CD4-positive, alpha-beta T cell (primary cell): ENCODE results near the gene TMEM168. TPM values are rescaled to one million over a fixed set of nuclear protein-coding genes. Genes with fewer than 3 reads are reported as not detected.

Experiments
- ATAC-seq: fragments of 200-7000 bp; cut with Tn5 transposase; one replicate; pipeline ENCODE4 v1.10.0; 2022; ENCODE audit warnings: mild to moderate bottlenecking; ENCODE audit not compliant: poor library complexity
- CTCF ChIA-PET: fragments of 350-600 bp; sonication (Branson Sonifier 250); formaldehyde crosslinking; loops from one replicate; lab custom pipeline; 2021; ENCODE audit warnings: antibody characterized with exemption, inconsistent platforms; lab: Charles Lee
- POLR2A ChIA-PET: fragments of 350-600 bp; sonication (Branson Sonifier 250); formaldehyde crosslinking; loops from one replicate; lab custom pipeline; 2021; ENCODE audit warnings: antibody characterized with exemption, inconsistent platforms; lab: Charles Lee
- DNase-seq, 14 experiments: peaks; one replicate each; pipeline ENCODE4 v3.0.0-alpha.2; 2013 to 2020; ENCODE audit warnings: mixed read lengths in 2 of 14
- H3K27ac ChIP-seq, 2 donors: one replicate each; pipeline versions ENCODE4 v1.5.1 to v1.7.0; 2013; ENCODE audit warnings: low read length in 2 of 2, low read depth in 1 of 2, mild to moderate bottlenecking in 1 of 2
- H3K27me3 ChIP-seq, 2 experiments: 1 replicate in 1 of 2; 2 replicates in 1 of 2; pipeline versions ENCODE4 v1.6.1 to v1.7.0; 2013; ENCODE audit warnings: low read length in 2 of 2, control low read depth in 1 of 2, mild to moderate bottlenecking in 1 of 2, moderate library complexity in 1 of 2; ENCODE audit not compliant: insufficient read depth in 2 of 2, control insufficient read depth in 1 of 2
- H3K36me3 ChIP-seq: one replicate; pipeline ENCODE4 v1.6.1; 2013; ENCODE audit warnings: low read length, control low read depth; ENCODE audit not compliant: insufficient read depth
- H3K4me1 ChIP-seq: one replicate; pipeline ENCODE4 v1.6.1; 2013; ENCODE audit warnings: low read length, control low read depth; ENCODE audit not compliant: insufficient read depth
- H3K4me3 ChIP-seq: one replicate; pipeline ENCODE4 v1.5.1; 2013; ENCODE audit warnings: mild to moderate bottlenecking, low read length, moderate library complexity
- H3K9me3 ChIP-seq, 2 experiments: 1 replicate in 1 of 2; 2 replicates in 1 of 2; pipeline versions ENCODE4 v1.6.1 to v1.7.0; 2013; ENCODE audit warnings: low read length in 2 of 2, mild to moderate bottlenecking in 2 of 2, control low read depth in 1 of 2, moderate library complexity in 1 of 2; ENCODE audit not compliant: control insufficient read depth in 1 of 2, insufficient read depth in 1 of 2
- H3K27ac Mint-ChIP-seq: one replicate; pipeline ENCODE4 v1.8.0; 2020; ENCODE audit warnings: mixed read lengths
- H3K27me3 Mint-ChIP-seq: one replicate; pipeline ENCODE4 v1.8.0; 2021; ENCODE audit warnings: mixed read lengths
- H3K36me3 Mint-ChIP-seq: one replicate; pipeline ENCODE4 v1.8.0; 2021; ENCODE audit warnings: low read depth, mixed read lengths
- H3K4me1 Mint-ChIP-seq: one replicate; pipeline ENCODE4 v1.8.0; 2021; ENCODE audit warnings: low read depth, mixed read lengths
- H3K4me3 Mint-ChIP-seq: one replicate; pipeline ENCODE4 v1.8.0; 2020; ENCODE audit warnings: mild to moderate bottlenecking, mixed read lengths
- H3K9me3 Mint-ChIP-seq: one replicate; pipeline ENCODE4 v1.8.0; 2020; ENCODE audit warnings: mixed read lengths
- CTCF ChIP-seq: fragments of 200-600 bp; IDR thresholded peaks from one replicate; pipeline ENCODE4 v1.8.0; 2022; ENCODE audit warnings: antibody characterized with exemption, mild to moderate bottlenecking
- intact Hi-C, 2 experiments: fragments of 100-400 bp; cut with DNase I in 1 of 2; cut with micrococcal nuclease in 1 of 2; formaldehyde crosslinking; loops; one replicate each; pipeline versions ENCODE4 v1.15.1 to v1.9.0; 2023 to 2025; cut with DNase I, micrococcal nuclease
- total RNA-seq, 174 experiments: library from RNA in 2 of 174; stranded (reverse) in 2 of 174; gene quantifications; one replicate each; pipeline ENCODE4 v1.2.3 and lab custom pipeline; 2021 to 2026

The TMEM168 gene
- total RNA-seq, 2 experiments from 2014 or later = 11.5 to 11.9 TPM

GRCh38 chr7:112753298-112753697 lies 36.9 kb downstream of the TMEM168 start:
- Histone ChIP-seq H3K36me3 (no peaks in the 10 kb centered on the region), H3K4me1 (no peaks in the 10 kb centered on the region), H3K9me3 (no peaks in the 10 kb centered on the region), H3K4me3 (no peak overlapping the region), H3K27me3 (no peaks in the 10 kb centered on the region), H3K27ac (no peak overlapping the region)
- Mint-ChIP-seq H3K27ac (no peak overlapping the region), H3K4me1 (no peaks in the 10 kb centered on the region), H3K36me3 (no peaks in the 10 kb centered on the region), H3K27me3 (no peaks in the 10 kb centered on the region), H3K4me3 (no peak overlapping the region), H3K9me3 (no peaks in the 10 kb centered on the region)
- intact Hi-C loops = no loop called here
- DNase-seq = no peak
- CTCF ChIA-PET = no interaction called here
- no peak for ATAC-seq
- no peak for TF ChIP-seq CTCF
- POLR2A ChIA-PET = no interaction called here

GRCh38 chr7:112752576-112752975 lies 37.6 kb downstream of the TMEM168 start:
- H3K36me3 Mint-ChIP-seq = no peaks in the 10 kb centered on the region
- DNase-seq = no peak
- no peaks in the 10 kb centered on the region for H3K9me3 Mint-ChIP-seq
- Histone ChIP-seq H3K27ac (no peak overlapping the region), H3K36me3 (no peaks in the 10 kb centered on the region), H3K27me3 (no peaks in the 10 kb centered on the region), H3K4me3 (no peak overlapping the region), H3K4me1 (no peaks in the 10 kb centered on the region), H3K9me3 (no peaks in the 10 kb centered on the region)
- ChIA-PET CTCF (no interaction called here), POLR2A (no interaction called here)
- no peak for ATAC-seq
- H3K4me1 Mint-ChIP-seq = no peaks in the 10 kb centered on the region
- H3K4me3 Mint-ChIP-seq = no peak overlapping the region
- no peak for TF ChIP-seq CTCF
- intact Hi-C loops = no loop called here
- no peak overlapping the region for H3K27ac Mint-ChIP-seq
- no peaks in the 10 kb centered on the region for H3K27me3 Mint-ChIP-seq

GRCh38 chr7:112749775-112750174 lies 40.4 kb downstream of the TMEM168 start:
- no peaks in the 10 kb centered on the region for H3K9me3 Mint-ChIP-seq
- H3K27me3 ChIP-seq = no peaks in the 10 kb centered on the region
- POLR2A ChIA-PET = no interaction called here
- no peak overlapping the region for H3K27ac ChIP-seq
- no peak for TF ChIP-seq CTCF
- DNase-seq (no peak), ATAC-seq (no peak)
- no peak overlapping the region for H3K4me3 ChIP-seq
- no peak overlapping the region for H3K4me3 Mint-ChIP-seq
- intact Hi-C loops = no loop called here
- H3K9me3 ChIP-seq = no peaks in the 10 kb centered on the region
- CTCF ChIA-PET = no interaction called here
- no peak overlapping the region for H3K27ac Mint-ChIP-seq
- no peaks in the 10 kb centered on the region for H3K36me3 Mint-ChIP-seq
- no peaks in the 10 kb centered on the region for H3K36me3 ChIP-seq
- no peaks in the 10 kb centered on the region for H3K4me1 ChIP-seq
- no peaks in the 10 kb centered on the region for H3K27me3 Mint-ChIP-seq
- H3K4me1 Mint-ChIP-seq = no peaks in the 10 kb centered on the region
